Fibroblast of lung (primary cell): ENCODE results near the gene NUDT3. TPM values are rescaled to one million over a fixed set of nuclear protein-coding genes. Genes with fewer than 3 reads are reported as not detected.

Experiments
- DNase-seq, 2 donors: peaks; one replicate each; pipeline versions ENCODE4 v3.0.0 to v3.0.0-alpha.2; 2010; ENCODE audit warnings: low read depth in 2 of 2
- H2AFZ ChIP-seq: 2 replicates; pipeline ENCODE4 v1.5.1; 2012; ENCODE audit warnings: low read length, control low read depth, inconsistent platforms
- H3K27ac ChIP-seq: 2 replicates; pipeline ENCODE4 v1.5.1; 2011; ENCODE audit warnings: low read length, control low read depth; ENCODE audit not compliant: insufficient read depth
- H3K27me3 ChIP-seq: 2 replicates; pipeline ENCODE4 v1.5.1; 2011; ENCODE audit warnings: mild to moderate bottlenecking, low read length; ENCODE audit not compliant: control insufficient read depth, insufficient read depth
- H3K36me3 ChIP-seq: 2 replicates; pipeline ENCODE4 v1.5.1; 2011; ENCODE audit warnings: low read length; ENCODE audit not compliant: control insufficient read depth, insufficient read depth
- H3K4me1 ChIP-seq: 2 replicates; pipeline ENCODE4 v1.5.1; 2011; ENCODE audit warnings: low read length; ENCODE audit not compliant: control insufficient read depth, insufficient read depth; ENCODE audit errors: extremely low read depth
- H3K4me2 ChIP-seq: 2 replicates; pipeline ENCODE4 v1.5.1; 2011; ENCODE audit warnings: low read length, control low read depth; ENCODE audit not compliant: insufficient read depth; ENCODE audit errors: extremely low read depth
- H3K4me3 ChIP-seq, 4 experiments: fragments of 200-600 bp in 1 of 4; sonication (generic) in 1 of 4; replicated peaks in 1 of 4; 2 replicates each; pipeline ENCODE4 v1.5.1; 2011 to 2016; ENCODE audit warnings: low read length in 4 of 4, low read depth in 3 of 4, mild to moderate bottlenecking in 3 of 4, control low read depth in 2 of 4, inconsistent platforms in 1 of 4, mixed read lengths in 1 of 4; ENCODE audit not compliant: insufficient read depth in 1 of 4; ENCODE audit errors: control extremely low read depth in 1 of 4
- H3K79me2 ChIP-seq: 2 replicates; pipeline ENCODE4 v1.5.1; 2012; ENCODE audit warnings: mild to moderate bottlenecking, low read length, inconsistent platforms; ENCODE audit not compliant: control insufficient read depth, insufficient read depth
- H3K9ac ChIP-seq: 2 replicates; pipeline ENCODE4 v1.5.1; 2011; ENCODE audit warnings: mild to moderate bottlenecking, low read length, control low read depth; ENCODE audit not compliant: insufficient read depth
- H3K9me3 ChIP-seq: 2 replicates; pipeline ENCODE4 v1.5.1; 2012; ENCODE audit warnings: low read depth, low read length; ENCODE audit not compliant: control insufficient read depth, insufficient read depth
- H4K20me1 ChIP-seq: 2 replicates; pipeline ENCODE4 v1.5.1; 2011; ENCODE audit warnings: low read length; ENCODE audit not compliant: control insufficient read depth, insufficient read depth; ENCODE audit errors: extremely low read depth
- CTCF ChIP-seq, 2 donors: IDR thresholded peaks in 1 of 2; conservative IDR thresholded peaks in 1 of 2; 1 replicate in 1 of 2; 2 replicates in 1 of 2; pipeline ENCODE4 v1.5.1; 2011 to 2012; ENCODE audit warnings: low read length in 2 of 2, control low read depth in 1 of 2, inconsistent platforms in 1 of 2, low read depth in 1 of 2, mild to moderate bottlenecking in 1 of 2
- EZH2 ChIP-seq: IDR thresholded peaks from 2 replicates; pipeline ENCODE4 v1.5.1; 2012; ENCODE audit warnings: low read length, control low read depth, mild to moderate bottlenecking; ENCODE audit errors: missing control alignments
- polyA plus RNA-seq, 2 donors: library from polyadenylated mRNA; depleted of rRNA in 1 of 2; stranded (reverse) in 1 of 2; unstranded in 1 of 2; fragments of >200 nt; gene quantifications; 2 replicates each; pipeline ENCODE4 v1.2.1, GENCODE V29; 2011 to 2012; ENCODE audit warnings: missing spikeins in 1 of 2
- total RNA-seq: library from RNA; depleted of rRNA; stranded (reverse); fragments of >200 nt; gene quantifications from 2 replicates; pipeline ENCODE4 v1.2.1, GENCODE V29; 2014

Gene NUDT3
- total and polyA plus RNA-seq, 2 donors (not counting 1 experiment from before 2014, with no cell fraction given) = 16.0 to 27.4 TPM

GRCh38 chr6:34276191-34276590 lies 116.3 kb downstream of the NUDT3 start:
- Histone ChIP-seq H3K27me3 (no peaks in the 10 kb centered on the region), H3K36me3 (no peaks in the 10 kb centered on the region), H3K4me1 (no peaks in the 10 kb centered on the region), H3K9ac (no peak overlapping the region), H3K4me2 (no peak overlapping the region), H2AFZ (no peak overlapping the region), H3K4me3 (no peak overlapping the region), H3K9me3 (no peaks in the 10 kb centered on the region), H3K79me2 (no peaks in the 10 kb centered on the region), H3K27ac (no peak overlapping the region), H4K20me1 (no peaks in the 10 kb centered on the region)
- no peak for DNase-seq
- no peak for TF ChIP-seq CTCF (conservative IDR thresholded peaks at IDR 0.05 in 1 of 2, IDR thresholded peaks at IDR 0.05 in 1 of 2; ENCODE audit: low read depth in 1 of 2, low read length in 2 of 2)
- no peak for TF ChIP-seq EZH2

GRCh38 chr6:34275128-34275804 lies 117.2 kb downstream of the NUDT3 start:
- no peak for DNase-seq
- H3K4me1 ChIP-seq = no peaks in the 10 kb centered on the region
- H3K4me3 ChIP-seq = no peak overlapping the region
- no peak overlapping the region for H3K27ac ChIP-seq
- TF ChIP-seq CTCF (conservative IDR thresholded peaks at IDR 0.05 in 1 of 2, IDR thresholded peaks at IDR 0.05 in 1 of 2; ENCODE audit: low read depth in 1 of 2, low read length in 2 of 2) (no peak), EZH2 (no peak)
- no peaks in the 10 kb centered on the region for H3K79me2 ChIP-seq
- H3K4me2 ChIP-seq = no peak overlapping the region
- no peaks in the 10 kb centered on the region for H4K20me1 ChIP-seq
- no peak overlapping the region for H2AFZ ChIP-seq
- H3K9me3 ChIP-seq = no peaks in the 10 kb centered on the region
- H3K36me3 ChIP-seq = no peaks in the 10 kb centered on the region
- H3K9ac ChIP-seq = no peak overlapping the region
- H3K27me3 ChIP-seq = no peaks in the 10 kb centered on the region

GRCh38 chr6:34274129-34274528 lies 118.3 kb downstream of the NUDT3 start:
- H3K4me3 ChIP-seq = no peak overlapping the region
- no peaks in the 10 kb centered on the region for H3K36me3 ChIP-seq
- no peaks in the 10 kb centered on the region for H3K79me2 ChIP-seq
- no peaks in the 10 kb centered on the region for H3K27me3 ChIP-seq
- no peak for TF ChIP-seq EZH2
- TF ChIP-seq CTCF (conservative IDR thresholded peaks at IDR 0.05 in 1 of 2, IDR thresholded peaks at IDR 0.05 in 1 of 2; ENCODE audit: low read depth in 1 of 2, low read length in 2 of 2) = no peak
- H2AFZ ChIP-seq = no peak overlapping the region
- no peak overlapping the region for H3K4me2 ChIP-seq
- no peaks in the 10 kb centered on the region for H3K4me1 ChIP-seq
- H4K20me1 ChIP-seq = no peaks in the 10 kb centered on the region
- H3K27ac ChIP-seq = no peak overlapping the region
- H3K9ac ChIP-seq = no peak overlapping the region
- DNase-seq = no peak
- H3K9me3 ChIP-seq = no peaks in the 10 kb centered on the region
